ENCODE results near the gene PDE4B. TPM values are rescaled to one million over a fixed set of nuclear protein-coding genes. Genes with fewer than 3 reads are reported as not detected.

PDE4B gene
- polyA plus RNA-seq, 1 donor from 2014 or later: 135 TPM

GRCh38 chr1:66035616-66036245 is 243.0 kb downstream of the PDE4B start:
- peaks cover 4% of the 10 kb centered on the region for H3K36me3 ChIP-seq (ENCODE audit: insufficient read depth, low read length)
- H2AFZ ChIP-seq (ENCODE audit: low read depth, low read length): no peak overlapping the region
- no peak overlapping the region for H3K4me2 ChIP-seq (ENCODE audit: low read length)
- H3F3A ChIP-seq (ENCODE audit: insufficient read depth, low read length, poor library complexity, severe bottlenecking): no peaks in the 10 kb centered on the region
- H3K27ac ChIP-seq (ENCODE audit: low read length): no peak overlapping the region
- no peak overlapping the region for H3K9ac ChIP-seq (ENCODE audit: low read length)
- TF ChIP-seq POLR2AphosphoS5 (IDR thresholded peaks at IDR 0.05): no peak
- TF ChIP-seq TAF1 (IDR thresholded peaks at IDR 0.05; ENCODE audit: low read depth): no peak
- TF ChIP-seq SMC3 (conservative IDR thresholded peaks at IDR 0.05; ENCODE audit: poor library complexity): no peak
- no peak for TF ChIP-seq MXI1 (conservative IDR thresholded peaks at IDR 0.05; ENCODE audit: poor library complexity, severe bottlenecking)
- no peak for TF ChIP-seq EZH2 (IDR thresholded peaks at IDR 0.05; ENCODE audit: borderline replicate concordance, insufficient read depth, low read length, poor library complexity, severe bottlenecking)
- no peak for TF ChIP-seq EP300 (conservative IDR thresholded peaks at IDR 0.05; ENCODE audit: poor library complexity, severe bottlenecking)
- TF ChIP-seq, protein P1, sequence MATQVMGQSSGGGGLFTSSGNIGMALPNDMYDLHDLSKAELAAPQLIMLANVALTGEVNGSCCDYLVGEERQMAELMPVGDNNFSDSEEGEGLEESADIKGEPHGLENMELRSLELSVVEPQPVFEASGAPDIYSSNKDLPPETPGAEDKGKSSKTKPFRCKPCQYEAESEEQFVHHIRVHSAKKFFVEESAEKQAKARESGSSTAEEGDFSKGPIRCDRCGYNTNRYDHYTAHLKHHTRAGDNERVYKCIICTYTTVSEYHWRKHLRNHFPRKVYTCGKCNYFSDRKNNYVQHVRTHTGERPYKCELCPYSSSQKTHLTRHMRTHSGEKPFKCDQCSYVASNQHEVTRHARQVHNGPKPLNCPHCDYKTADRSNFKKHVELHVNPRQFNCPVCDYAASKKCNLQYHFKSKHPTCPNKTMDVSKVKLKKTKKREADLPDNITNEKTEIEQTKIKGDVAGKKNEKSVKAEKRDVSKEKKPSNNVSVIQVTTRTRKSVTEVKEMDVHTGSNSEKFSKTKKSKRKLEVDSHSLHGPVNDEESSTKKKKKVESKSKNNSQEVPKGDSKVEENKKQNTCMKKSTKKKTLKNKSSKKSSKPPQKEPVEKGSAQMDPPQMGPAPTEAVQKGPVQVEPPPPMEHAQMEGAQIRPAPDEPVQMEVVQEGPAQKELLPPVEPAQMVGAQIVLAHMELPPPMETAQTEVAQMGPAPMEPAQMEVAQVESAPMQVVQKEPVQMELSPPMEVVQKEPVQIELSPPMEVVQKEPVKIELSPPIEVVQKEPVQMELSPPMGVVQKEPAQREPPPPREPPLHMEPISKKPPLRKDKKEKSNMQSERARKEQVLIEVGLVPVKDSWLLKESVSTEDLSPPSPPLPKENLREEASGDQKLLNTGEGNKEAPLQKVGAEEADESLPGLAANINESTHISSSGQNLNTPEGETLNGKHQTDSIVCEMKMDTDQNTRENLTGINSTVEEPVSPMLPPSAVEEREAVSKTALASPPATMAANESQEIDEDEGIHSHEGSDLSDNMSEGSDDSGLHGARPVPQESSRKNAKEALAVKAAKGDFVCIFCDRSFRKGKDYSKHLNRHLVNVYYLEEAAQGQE (IDR thresholded peaks at IDR 0.05; ENCODE audit: borderline replicate concordance): no peak
- no peak for TF ChIP-seq RAD21 (conservative IDR thresholded peaks at IDR 0.05)
- H4K20me1 ChIP-seq (ENCODE audit: insufficient read depth): no peaks in the 10 kb centered on the region
- no peak overlapping the region for H3K4me3 ChIP-seq (ENCODE audit: low read length)
- H3K79me2 ChIP-seq (replicated peaks; ENCODE audit: insufficient read depth, low read length): peaks cover 7% of the 10 kb centered on the region
- no peaks in the 10 kb centered on the region for H3K9me2 ChIP-seq (ENCODE audit: insufficient read depth, low read length)
- H3K27me3 ChIP-seq (ENCODE audit: insufficient read depth, low read depth, low read length): no peaks in the 10 kb centered on the region
- H3K9me3 ChIP-seq (ENCODE audit: low read length): peaks cover under 1% of the 10 kb centered on the region

DNA sequence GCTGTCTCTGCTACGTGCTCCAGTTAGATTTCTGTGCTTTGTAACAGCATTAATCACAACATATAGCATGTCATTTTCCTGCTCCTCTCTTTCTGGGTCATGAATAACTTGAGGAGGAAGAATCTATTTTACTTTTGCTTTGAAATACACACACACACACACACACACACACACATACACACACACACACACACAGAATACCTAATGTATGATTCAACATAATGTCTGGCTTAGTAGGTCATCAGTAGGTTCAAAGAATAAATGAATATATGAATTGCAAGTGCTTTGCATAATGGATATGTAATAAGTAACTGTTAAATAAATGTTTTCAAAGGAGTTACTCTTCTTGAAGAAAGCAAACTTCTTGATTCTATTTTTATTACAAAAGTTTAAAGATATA is 249.0 kb downstream of the PDE4B start:
- Histone ChIP-seq H3K9me3 (ENCODE audit: low read length) (no peaks in the 10 kb centered on the region), H3K27ac (ENCODE audit: low read length) (no peak overlapping the region), H3K27me3 (ENCODE audit: insufficient read depth, low read depth, low read length) (no peaks in the 10 kb centered on the region), H3K4me2 (ENCODE audit: low read length) (no peak overlapping the region), H3K9ac (ENCODE audit: low read length) (no peak overlapping the region), H3F3A (ENCODE audit: insufficient read depth, low read length, poor library complexity, severe bottlenecking) (no peaks in the 10 kb centered on the region), H3K4me3 (ENCODE audit: low read length) (no peak overlapping the region), H3K9me2 (ENCODE audit: insufficient read depth, low read length) (no peaks in the 10 kb centered on the region), H3K79me2 (replicated peaks; ENCODE audit: insufficient read depth, low read length) (peaks cover 4% of the 10 kb centered on the region), H4K20me1 (ENCODE audit: insufficient read depth) (no peaks in the 10 kb centered on the region), H3K36me3 (ENCODE audit: insufficient read depth, low read length) (no peaks in the 10 kb centered on the region), H2AFZ (ENCODE audit: low read depth, low read length) (no peak overlapping the region)
- TF ChIP-seq SMC3 (conservative IDR thresholded peaks at IDR 0.05; ENCODE audit: poor library complexity): no peak
- TF ChIP-seq CTCF (IDR thresholded peaks at IDR 0.05; ENCODE audit: poor library complexity, severe bottlenecking): no peak
- TF ChIP-seq TAF1 (IDR thresholded peaks at IDR 0.05; ENCODE audit: low read depth): no peak
- TF ChIP-seq EP300 (conservative IDR thresholded peaks at IDR 0.05; ENCODE audit: poor library complexity, severe bottlenecking): no peak
- no peak for TF ChIP-seq POLR2AphosphoS5 (IDR thresholded peaks at IDR 0.05)
- no peak for TF ChIP-seq MXI1 (conservative IDR thresholded peaks at IDR 0.05; ENCODE audit: poor library complexity, severe bottlenecking)
- no peak for TF ChIP-seq RAD21 (conservative IDR thresholded peaks at IDR 0.05)
- TF ChIP-seq, protein P1 (IDR thresholded peaks at IDR 0.05; ENCODE audit: borderline replicate concordance): no peak
- TF ChIP-seq EZH2 (IDR thresholded peaks at IDR 0.05; ENCODE audit: borderline replicate concordance, insufficient read depth, low read length, poor library complexity, severe bottlenecking): no peak

Measured in neural cell (in vitro differentiated cells).